ENCODE measurements around the gene RBM15B. TPM values are rescaled to one million over a fixed set of nuclear protein-coding genes. Genes with fewer than 3 reads are reported as not detected.
"Not testable (repeated sequence)": the region's sequence is repeated elsewhere in the genome, so short reads cannot be mapped to it uniquely, and the experiment has no call there.

RBM15B gene
- total RNA-seq, 1 donor from 2014 or later = 28.0 TPM

DNA sequence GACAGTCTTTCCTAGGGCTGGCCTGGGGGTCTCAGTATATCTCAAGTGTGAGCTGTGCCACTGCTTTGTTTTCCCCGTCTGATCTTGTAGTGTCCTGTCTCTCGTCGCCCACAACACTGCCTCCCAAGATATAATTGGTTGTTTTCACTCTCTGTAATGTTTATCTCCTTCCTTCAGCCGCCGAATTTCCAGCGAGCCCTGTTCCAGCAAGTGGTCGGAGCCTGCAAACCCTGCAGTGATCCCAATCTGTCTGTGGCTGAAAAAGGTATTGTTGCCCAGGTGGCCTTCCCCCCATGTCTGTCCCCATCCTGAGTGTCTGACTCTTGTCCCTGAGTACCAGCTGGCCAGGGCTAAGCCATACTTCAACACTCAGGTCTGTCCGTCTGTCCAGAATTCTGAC is 15.5 kb upstream of the RBM15B start:
- no peak for DNase-seq (ENCODE audit: low spot score)

DNA sequence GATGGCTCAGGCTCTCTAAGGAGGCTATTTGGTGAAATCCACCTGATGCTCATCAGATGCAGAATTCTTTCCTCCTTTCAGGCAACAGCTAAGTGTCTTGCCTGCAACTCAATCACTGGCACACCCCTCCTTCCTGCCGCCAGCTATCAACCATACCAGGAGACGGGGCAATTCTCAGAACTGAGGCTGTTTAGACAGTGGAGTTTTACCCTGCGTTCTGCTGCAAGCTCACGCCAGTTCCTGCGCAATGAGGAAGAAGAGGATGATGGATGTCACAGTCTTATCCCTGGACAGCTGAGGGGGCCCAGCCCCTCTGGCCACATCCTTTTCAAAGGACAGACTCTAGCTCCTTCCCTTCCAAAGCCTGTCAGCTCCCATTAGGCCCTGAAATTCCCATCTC is 13.0 kb upstream of the RBM15B start:
- no peak for DNase-seq (ENCODE audit: low spot score)

DNA sequence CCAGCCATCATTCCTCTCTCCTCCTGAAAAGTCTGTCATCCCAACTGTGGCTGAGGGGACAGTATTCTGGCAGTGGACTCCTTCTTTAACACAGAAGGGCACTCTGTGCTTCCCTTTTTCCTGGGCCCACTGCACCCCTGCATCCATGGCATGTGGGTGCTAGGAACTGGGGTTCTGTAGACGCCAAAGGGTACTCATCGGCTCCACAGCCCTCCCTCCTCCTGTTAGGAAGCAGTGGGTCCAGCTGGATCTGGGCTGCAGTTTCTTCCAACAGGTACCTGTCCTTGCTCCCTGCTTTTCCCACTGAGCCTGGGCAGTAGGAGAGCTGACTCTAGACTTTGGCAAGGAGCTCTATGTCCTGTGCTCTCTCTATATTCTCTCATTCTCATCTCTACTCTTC is 12.4 kb upstream of the RBM15B start:
- no peak for DNase-seq (ENCODE audit: low spot score)

DNA sequence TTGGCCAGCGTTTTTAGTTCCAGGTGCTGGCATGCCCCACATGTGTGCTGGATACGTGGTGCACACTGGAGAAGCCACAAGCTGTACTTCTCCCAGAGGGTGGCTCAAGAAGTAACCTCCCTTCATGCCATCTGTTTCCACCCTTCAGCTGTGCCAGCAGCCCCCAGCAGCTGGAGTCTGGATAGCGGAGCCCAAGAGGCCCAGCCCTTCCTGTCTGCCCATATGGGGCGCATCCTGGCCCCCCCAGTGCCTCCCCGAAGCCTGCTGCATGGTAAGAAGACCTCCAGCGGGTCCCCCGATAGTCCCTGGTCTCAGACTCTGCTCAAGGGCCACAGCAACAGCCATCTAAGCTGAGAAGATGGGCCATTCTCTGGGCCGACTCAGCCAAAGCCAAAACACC is 11.8 kb upstream of the RBM15B start:
- peak; percentile 69 for DNase-seq (ENCODE audit: low spot score)

DNA sequence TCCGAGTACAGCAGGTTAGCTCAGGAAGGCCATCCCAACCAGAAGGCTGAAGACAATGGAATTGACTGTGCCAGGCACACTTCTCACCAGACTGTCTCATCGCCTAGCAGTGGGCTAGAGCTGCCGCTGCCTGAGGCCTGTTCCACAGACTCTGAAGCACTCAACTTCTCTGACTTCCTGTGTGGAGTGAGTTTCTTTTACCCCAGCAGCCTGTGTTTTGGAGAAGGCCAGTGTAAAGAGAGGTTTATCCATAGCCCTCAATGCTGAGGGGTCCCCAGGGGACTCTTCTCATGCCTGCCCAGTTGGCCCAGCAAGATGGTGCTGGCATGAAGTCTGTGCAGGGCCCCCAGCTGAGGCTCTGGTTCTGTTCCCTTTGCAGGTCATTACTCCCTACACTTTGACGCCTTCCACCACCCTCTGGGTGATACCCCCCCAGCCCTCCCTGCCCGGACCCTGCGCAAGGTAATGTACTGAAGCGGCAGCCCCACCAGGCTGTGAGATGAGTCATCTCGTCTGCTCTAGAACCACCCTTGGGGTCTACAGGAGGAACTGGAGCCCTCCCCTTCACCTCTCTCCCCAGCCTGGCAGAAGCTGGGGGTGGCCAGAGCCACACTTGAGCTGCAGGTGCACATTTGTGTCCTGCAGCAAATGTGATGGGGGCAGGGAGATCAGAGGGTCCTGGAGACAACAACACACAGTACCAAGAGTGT is 11.2 kb upstream of the RBM15B start:
- DNase-seq (ENCODE audit: low spot score) = peak; percentile 67

DNA sequence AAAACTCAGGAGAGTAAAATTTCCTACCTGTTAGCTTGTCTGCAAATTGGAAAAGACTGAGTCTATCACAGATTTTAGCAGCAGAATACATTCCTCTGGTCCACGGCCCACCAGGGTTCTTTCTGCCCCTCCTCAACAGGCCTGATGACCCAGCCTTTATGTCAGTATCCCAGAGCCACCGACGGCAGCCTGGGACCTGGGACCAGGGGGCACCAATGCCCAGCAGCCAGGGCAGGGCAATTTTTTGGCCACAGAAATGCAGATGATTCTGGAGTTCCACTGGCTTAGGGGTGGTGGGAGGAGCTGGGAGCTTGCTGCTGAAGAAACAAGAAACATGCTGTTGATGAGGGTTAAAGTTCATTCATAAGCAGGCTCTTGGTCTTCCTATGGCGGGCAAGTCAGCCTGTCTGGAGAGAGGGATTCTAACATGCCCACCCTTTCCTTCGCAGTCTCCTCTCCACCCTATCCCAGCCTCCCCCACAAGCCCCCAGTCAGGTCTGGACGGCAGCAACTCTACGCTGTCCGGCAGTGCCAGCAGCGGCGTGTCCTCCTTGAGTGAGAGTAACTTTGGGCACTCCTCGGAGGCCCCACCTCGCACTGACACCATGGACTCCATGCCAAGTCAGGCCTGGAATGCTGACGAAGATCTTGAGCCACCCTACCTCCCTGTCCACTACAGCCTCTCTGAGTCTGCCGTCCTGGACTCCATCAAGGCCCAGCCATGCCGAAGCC is 10.3 kb upstream of the RBM15B start:
- DNase-seq (ENCODE audit: low spot score) = peak; percentile 83

DNA sequence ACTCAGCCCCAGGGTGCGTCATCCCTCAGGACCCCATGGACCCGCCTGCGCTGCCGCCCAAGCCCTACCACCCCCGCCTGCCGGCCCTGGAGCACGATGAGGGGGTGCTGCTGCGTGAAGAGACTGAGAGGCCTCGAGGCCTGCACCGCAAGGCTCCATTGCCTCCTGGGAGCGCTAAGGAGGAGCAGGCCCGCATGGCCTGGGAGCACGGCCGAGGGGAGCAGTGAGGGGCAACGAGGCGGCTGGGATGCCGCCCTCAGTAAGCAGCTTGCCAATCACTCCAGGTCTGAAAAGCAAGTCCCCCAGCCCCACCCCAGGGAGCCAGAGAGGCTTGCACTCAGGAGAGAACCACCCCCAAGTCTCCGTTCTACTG is 9.8 kb upstream of the RBM15B start:
- DNase-seq (ENCODE audit: low spot score) = peak; percentile 78

DNA sequence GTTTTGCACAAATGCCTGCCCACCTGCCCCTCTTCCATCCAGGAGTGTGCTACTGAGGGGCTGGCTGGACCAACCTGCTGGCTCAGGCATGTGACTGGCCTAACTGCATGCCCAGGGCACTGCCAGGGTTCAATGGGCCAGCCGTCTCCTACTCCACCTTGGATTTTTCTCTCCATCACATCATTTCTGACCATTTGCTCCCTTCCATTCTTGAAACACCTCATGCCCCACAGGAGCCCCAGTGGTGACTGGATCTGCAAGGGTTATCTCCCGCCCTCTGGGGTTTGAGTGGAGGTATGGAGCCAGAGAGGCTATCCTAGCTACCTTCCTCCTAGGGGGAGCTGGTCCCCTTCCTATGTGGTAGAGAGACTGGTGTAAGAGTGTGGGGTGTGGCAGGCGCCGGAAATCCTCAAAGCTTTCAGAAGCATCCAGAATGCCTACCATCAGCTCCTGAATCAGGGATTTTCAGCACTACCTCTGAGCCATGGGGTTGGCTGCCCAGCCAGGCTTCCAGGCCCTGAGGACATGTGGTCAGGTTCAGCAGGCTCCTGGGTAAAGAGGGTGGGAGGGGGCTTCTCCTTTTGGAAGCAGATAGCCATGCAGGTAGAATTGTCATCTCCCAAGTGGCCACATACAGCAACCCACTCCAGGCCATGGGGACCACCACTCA is 8.9 kb upstream of the RBM15B start:
- peak; percentile 65 for DNase-seq (ENCODE audit: low spot score)

DNA sequence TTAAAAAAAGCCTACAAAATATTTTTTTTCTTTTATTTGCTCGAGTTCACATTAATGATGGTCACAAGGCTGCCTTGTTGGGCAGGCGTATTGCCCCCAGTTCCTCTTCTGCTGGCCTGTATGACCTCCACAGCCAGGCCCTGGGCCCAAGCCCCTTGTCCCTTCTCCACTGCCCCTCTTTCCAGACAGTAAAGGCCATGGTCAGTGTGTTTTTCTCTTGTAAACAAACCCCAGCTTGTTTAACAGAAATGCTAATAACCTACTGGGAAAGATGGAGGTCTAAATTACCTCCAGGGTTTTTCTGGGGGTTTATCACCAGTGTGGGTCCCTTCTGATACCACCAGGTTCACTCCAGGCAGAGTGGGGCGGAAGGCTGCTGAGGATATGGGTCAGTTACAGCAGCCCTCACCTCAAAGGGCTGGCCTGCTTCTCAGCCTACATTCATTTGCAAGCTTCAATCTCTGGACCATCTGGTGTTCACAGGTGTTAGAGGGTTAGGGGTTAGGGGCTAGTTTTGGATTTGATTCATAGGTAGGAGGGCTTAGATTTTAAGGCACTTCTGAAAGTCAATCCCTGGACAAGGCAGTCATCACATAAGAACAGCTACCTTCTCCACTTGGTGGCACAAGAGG is 8.0 kb upstream of the RBM15B start:
- no peak for DNase-seq (ENCODE audit: low spot score)

DNA sequence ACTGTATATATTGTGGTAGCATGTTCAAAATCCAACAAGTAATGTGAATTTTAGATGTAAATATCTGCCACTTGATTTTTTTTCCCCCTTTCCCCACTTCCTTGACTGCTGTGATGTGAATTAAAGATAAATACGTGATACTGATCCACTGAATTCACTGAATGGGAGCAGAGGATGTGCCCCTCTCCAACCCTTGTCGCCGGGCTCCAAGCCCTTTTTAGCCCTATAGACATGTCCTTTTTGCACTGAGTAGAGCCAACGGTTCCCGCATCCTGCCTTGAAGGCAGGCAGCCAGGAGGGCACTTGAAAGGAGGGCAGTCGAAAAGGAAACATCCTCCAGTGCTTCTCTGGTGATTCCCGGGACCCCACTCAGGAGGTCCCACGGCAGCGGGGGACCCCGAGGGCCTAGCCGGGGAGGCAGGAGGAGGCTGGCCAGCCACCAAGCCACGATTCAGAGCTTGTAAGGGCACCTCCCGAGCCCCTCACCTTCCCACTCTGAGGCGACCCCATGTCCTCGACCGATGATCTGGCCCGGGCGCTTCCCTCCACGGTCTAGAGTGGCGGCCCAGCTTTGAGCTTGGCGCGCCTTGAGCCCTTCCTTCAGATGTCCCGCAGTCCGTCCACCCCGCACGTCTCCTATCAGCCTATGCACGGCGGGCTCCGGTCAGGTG is 6.9 kb upstream of the RBM15B start:
- peak; percentile 89 for DNase-seq (ENCODE audit: low spot score)

DNA sequence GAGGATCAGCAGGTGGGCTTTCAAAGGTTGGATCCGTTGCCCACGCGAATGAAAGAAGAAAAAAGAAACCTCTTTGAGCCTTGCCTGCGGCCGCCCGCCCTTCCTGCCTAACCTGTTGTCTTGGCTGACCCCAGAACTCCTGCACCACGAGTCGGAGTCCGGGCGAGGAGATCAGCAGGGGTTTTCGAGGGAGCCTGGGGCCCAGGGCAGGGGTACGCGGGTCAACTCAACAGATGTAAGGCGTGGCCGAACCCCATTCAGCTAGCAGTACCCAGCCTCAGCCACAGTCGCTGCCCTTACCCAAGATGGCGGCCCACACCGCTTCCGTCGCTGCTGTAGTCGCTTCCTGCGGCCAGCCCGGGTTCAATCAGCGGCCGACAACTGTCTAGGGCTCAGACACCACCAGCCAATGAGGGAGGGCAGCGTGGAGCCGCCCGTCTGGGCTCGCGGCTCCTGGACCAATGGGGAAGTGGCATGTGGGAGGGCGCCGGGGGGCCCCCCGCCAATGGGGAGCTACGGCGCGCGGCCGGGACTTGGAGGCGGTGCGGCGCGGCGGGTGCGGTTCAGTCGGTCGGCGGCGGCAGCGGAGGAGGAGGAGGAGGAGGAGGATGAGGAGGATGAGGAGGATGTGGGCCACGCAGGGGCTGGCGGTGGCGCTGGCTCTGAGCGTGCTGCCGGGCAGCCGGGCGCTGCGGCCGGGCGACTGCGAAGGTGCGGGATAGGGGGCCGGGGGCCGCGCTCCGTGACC is 6.2 kb upstream of the RBM15B start, which contains the start of gene MANF:
TSS of gene MANF (plus strand) at position 566 of the 748 bp plus-strand sequence. CDS start at position 618, 52 bp downstream.
- DNase-seq (ENCODE audit: low spot score) = peak; percentile 99

DNA sequence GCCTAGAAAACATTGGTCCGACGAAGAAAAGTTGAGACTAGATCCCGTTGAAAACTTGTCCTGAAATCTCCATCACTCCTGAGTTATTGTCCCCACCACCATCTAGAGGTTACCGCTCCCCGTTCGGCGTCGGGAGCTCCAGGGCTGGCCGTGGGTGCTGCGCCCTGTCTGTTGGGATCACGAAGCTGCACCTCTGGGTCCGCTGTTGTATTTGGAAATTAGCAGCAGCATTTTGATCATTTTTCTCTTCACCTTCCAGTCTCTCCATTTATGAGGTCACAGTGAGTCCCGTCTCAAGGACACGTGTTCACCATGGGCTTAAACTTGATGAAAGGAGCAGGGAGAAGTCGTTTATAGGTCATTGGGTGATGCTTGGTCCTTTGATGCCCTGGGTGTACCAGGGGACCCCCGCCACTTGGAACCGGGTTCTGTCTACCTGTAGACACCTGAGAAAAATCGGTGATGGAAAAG is 5.4 kb upstream of the RBM15B start:
- DNase-seq (ENCODE audit: low spot score) = peak; percentile 64

DNA sequence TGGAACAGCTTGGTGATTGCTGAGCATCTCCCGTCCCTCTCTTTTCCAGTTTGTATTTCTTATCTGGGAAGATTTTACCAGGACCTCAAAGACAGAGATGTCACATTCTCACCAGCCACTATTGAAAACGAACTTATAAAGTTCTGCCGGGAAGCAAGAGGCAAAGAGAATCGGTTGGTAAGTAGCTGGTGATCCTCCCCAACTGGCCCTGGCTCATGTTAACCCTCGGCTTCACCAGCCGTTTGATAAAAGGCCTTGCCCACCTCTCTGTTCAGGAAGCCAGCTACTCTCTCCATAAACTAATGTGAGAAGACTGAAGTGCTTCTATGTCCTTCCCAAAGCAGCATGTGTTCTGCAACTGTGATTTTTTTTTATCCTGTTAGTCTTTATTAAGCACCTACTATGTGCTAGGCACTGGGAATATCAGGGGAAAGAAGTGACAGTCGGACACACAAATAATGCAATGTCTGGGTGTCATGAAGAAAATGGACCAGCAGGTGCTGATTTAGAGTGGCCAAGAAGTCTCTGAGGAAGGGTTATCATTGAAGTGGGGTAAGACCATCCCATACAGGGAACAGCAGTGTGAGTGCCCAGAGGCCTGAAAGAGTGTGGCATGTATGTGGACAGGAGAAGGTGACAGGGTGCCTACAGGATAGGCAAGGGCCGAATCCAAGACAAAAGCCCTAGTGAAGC is 4.8 kb upstream of the RBM15B start:
- no peak for DNase-seq (ENCODE audit: low spot score)

DNA sequence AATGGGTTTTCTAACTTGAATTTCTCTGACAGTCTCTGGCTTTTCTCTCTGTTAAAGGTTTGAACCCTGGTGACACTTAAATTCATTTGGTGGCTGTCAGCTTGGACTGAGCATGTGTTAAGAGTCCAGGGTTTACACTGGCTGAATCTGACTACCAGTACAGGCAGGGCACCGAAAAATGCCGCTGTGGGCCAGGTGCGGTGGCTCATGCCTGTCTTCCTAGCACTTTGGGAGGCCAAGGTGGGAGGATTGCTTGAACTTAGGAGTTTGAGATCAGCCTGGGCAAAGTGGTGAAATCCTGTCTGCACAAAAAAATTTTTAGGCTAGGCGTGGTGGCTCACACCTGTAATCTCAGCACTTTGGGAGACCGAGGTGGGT is 4.2 kb upstream of the RBM15B start:
- DNase-seq (ENCODE audit: low spot score) = no peak

DNA sequence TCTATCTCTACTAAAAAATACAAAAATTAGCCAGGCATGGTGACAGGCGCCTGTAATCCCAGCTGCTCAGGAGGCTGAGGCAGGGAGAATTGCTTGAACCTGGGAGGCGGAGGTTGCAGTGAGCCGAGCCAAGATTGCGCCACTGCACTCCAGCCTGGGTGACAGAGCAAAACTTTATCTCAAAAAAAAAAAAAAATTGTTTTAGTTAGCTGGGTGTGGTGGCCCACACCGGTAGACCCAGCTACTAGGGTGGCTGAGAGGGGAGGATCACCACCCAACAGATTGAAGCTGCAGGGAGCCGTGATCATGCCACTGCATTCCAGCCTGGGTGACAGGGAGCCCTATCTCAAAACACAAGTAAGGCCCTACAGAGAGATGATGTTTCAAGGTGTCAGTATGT is 3.8 kb upstream of the RBM15B start:
- DNase-seq (ENCODE audit: low spot score) = not testable (repeated sequence)

DNA sequence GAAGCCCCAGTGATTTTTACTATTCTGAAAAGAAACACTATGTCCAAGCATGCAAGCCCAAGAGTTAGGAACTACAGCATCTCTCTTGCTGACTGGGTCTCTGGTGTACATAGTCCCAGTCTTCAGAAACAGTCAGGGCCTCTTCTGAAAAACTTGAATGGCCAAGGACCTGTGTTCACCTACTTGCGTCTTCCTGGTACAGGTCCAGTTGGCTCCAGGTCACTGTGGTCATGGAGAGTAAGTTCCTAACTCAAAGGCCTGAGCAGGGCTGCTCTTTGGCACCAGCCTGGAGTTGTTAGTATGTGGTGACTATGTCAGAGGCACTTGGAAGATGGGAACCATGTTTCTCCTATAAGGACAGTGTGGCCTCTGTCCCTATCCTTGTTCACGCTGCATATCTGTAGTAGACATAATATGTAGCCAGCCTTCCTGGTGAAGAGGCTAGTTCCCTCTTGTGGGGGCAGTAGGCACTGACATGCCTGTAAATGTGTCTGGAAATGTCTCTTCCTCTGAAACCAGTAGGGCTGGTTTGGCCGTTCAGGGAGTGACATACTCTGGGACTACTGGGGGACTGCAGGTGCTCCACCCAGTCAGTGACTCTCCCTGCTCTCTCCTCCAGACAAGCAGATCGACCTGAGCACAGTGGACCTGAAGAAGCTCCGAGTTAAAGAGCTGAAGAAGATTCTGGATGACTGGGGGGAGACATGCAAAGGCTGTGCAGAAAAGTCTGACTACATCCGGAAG is 2.6 kb upstream of the RBM15B start:
- DNase-seq (ENCODE audit: low spot score) = peak; percentile 59

DNA sequence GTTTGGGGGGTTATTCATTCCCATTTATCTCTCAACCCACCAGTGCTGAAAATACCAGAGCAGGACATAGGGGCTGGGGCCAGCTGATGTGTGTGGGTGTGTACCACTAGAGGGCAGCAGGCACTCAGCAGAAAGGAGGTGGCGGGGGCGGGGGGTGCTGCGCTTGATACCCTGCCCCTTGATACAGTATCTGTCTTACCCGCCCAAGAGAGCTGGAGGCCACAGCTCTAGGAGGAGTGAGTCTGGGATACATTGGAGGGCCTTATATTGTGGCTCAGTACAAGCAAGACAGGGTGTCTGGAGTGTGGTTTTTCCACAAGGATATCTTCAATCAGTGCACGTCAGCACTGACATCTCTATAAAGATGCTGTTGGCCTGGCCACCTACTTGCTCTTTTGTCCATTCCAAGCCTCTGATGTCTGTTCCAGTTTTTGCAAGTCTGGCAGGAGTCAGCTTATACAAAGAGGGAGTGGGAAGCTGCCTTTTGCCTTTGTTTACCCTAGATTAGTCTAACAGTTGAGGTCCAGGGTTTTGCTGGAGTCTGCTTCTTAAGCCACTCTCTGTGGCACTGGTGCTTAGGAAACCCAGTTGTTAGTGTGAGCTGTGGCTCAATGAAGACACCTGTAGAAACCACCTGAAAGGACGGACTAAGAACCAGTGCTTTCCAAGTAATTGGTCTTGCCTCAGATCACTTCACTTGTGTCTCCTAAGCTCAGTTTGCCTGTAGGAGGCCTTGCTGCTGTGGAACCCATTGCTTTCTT is 1.5 kb upstream of the RBM15B start:
- peak; percentile 53 for DNase-seq (ENCODE audit: low spot score)
